GM18868 (cell line): ENCODE data around the gene FNTB.

Experiments
- ATAC-seq: cut with Tn5 transposase; IDR thresholded peaks from one replicate; pipeline ENCODE4 v1.9.1; 2021; ENCODE audit warnings: mild to moderate bottlenecking, moderate library complexity; ENCODE audit not compliant: unreplicated experiment

FNTB gene

DNA sequence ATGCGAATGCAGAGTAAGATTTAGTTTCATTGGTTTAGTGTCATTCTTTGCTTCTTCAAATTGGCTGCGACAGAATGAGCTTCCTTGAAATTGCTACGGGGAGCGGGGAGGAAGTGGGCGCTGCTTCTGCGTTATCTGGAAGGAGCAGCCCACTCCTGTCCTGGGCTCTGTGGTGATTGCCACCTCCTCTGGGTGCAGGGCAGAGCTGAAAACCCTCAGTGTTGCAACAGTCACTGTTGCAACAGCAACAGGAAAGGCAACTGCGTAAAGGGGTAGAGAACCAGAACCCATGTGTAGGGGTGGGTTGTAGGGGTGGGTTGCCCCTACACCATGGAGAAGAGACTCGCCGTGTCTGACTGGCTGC, 57.9 kb downstream of the FNTB start:
- no peak for ATAC-seq

DNA sequence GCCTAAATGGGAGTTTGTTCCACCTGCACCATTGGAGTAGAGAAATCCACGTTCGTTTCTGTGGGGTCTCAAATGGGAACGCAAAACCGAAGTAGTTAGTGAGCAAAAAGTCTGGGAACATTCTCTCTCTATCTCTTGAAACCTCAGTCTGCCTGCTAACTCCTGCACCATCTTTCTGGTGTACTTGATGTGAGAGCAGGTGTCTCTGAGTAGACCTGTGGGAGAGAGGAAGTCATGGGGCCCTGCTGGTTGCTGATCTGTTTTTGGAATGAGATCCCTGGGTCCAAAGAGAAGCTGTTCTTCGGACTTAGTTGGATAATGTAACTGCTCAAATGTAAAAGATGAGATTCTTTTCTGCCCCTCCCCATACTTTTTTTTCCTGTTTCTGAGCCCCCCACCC, 58.3 kb downstream of the FNTB start:
- ATAC-seq, result no peak

DNA sequence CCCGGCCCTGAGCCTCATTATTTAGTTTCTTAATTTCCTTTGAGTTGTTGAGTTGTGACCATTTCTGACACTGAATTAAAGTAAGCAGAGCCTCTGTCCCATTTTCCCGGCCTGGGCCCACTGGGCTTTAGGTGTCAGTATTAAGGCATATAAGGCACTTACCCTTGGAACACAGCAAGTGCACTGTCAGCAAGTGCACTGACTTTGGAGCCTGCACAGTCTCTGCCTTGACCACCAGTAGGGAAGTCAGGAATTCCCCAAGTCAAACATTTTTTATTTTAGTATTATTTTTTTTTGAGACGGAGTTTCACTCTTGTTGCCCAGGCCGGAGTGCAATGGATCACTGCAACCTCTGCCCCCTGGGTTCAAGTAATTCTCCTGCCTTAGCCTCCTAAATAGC, 59.0 kb downstream of the FNTB start:
- no peak for ATAC-seq

DNA sequence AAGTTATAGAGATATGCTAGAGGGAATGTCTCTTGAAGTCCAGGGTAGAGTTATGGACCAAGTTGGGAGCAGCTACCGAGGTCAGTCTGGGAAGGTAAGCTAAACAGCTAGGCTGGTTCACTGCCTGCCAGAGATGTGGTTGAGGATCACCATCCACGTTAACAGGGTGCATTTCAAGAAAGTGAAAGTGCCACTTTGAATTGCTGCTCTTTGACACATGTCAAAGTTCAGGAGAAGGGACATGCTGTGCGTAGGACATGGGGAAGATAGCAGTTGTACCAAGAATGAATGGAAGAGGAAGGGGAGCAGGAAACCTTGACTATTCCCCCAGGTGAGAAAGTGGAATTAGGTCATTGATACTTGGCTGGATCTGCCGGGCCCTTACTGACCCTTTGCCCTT, 66.1 kb downstream of the FNTB start:
- ATAC-seq, result no peak

DNA sequence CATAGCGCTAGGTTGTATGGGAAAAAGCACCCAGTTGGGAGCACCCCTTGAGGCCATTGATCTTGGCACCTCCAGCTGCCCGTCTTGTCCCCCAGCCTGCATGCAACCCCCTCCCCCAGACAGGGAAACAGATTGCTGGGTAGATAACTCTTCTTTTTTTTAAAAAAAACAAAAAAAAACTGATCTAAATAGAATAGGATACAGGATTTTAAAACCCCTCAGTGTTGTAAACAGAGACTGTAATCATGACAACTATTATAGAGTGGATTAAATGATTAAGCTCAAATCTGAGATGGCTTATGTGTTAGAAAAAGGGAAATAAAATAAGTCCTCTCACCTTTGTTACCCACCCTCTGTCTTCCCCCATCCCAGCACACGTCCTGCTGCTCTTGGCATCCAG, 66.8 kb downstream of the FNTB start:
- ATAC-seq, result no peak

DNA sequence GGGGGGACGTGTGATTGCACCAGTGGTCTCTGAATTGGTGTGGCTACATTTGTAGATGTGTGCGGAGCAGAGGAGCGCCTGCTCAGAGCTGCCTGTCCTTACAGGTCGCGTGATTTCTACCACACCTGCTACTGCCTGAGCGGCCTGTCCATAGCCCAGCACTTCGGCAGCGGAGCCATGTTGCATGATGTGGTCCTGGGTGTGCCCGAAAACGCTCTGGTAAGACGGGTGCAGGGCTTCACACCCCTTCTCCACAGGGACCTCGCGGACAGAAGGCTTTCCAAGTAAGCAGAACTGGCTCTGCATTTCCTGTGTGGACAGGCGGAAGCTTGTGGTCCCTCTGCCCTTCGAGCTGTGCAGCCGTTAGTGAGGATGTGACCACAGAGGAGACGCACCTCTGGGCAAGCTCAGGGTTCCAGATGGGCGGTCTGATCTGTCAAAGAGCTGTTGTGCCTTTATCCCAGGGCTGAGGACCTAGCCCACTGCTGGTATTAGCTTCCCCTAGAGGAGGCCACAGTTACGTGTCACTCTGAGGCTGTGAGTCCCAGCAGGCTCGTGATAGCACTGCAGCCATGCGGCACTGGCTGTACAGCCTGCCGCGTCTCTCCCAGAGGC, 67.9 kb downstream of the FNTB start:
- ATAC-seq, result no peak

DNA sequence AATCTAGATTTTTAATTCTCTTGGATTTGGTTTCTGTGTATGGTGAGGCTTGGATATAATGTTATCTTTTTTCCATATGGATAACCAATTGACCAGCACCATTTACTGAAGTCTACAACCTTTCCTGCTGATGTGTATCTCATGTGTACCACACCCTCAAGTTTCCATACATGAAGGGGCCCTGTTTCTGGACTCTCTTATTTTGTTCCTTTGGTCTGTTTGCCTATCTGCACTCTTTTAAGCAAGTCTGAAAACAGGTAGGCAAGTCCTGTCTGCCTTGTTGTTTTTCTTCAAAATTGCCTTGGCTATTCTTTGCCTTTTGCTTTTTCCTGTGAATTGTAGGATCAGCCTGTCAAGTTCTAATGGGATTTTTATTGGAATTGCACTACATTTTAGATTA, 71.0 kb downstream of the FNTB start:
- no peak for ATAC-seq

DNA sequence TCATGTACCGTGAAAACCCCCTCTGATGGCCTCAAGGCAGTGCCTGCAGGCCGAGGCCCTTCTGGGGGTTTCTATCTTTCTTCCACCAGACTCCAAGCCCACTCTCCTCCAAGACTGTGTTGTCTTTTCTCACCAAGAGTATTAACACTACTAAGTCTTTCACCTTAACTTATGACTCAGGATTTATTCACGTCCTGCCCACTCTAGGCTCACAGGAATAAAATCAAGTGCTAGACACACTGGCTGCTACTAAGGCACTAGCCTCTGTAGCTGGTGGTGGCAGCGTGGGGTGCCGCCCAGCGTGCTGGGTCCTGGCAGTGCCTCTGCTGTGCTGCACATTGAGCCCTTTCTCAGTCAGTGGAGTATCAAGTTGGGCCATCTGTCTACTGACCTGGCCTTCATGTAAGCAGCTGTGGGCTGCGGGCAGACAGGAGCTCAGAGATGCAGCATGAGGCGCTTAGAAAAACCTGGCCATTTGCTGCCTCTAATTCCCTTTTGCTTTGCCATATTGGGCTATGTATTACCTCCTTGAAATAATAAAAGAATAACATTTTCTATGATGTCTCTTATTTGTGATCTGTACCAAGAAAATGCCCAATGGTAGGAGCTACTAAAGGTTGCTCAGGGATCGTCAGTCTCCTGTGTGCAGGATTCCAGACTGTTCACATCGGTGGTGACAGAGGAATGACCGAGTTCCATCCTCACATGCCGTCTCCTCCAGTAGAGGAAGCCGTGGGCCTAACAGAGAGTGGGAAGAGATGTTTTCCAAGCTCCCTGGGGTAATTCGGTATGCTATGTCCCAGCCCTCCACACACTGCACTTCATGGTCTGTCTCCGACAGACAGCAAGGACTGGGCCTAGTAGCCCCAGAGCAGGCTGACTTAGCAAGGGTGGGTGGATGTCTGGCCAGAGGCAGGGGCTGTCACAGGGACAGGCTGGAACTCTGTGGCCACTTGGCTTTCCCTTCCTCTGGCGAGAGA, 75.7 kb downstream of the FNTB start:
- ATAC-seq, result no peak

DNA sequence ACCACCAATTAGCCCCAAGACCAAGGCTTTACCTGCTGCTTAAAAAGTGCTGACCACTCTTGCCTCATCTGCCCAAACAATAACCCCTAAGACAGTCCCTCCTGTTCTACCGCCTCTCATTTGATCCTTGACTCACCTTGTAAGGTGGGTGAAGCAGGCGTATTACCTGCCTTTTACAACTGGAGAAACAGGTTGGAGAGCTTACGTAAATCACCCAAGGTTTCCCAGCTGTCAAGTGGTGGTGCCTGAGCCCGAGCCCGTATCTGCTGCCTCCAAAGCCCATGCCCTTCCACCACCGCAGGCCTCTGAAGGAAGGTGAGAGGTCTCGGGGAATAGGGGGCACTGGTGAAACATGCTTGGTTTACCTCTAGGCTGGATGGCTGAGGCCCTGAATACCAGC, 79.0 kb downstream of the FNTB start:
- ATAC-seq, result no peak

DNA sequence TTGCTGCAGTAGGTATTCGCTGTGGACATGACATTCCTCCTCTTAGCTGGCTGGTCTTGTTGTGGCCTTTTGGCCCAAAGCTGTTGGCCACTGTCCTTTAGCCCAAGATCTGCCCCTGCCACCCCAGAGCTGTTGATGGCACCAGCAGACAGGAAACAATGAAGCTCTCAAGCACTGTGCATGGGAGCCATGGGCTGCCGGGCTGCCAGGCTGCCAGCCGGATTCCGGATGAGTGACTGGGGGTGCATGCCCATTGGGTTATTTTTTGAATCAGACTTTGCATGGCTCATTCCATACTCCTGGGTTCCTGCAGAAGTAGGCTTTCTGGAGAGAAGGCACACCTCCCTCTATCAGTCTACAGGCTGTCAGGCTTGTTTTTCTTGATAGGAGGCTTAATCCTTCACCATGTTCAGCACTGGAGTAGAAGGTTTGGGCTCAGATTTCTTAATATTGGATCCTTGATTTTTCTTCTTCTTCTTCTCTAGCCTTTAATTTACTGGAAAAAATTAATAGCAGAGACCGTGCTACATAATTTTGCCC, 83.2 kb downstream of the FNTB start:
- ATAC-seq, result no peak

DNA sequence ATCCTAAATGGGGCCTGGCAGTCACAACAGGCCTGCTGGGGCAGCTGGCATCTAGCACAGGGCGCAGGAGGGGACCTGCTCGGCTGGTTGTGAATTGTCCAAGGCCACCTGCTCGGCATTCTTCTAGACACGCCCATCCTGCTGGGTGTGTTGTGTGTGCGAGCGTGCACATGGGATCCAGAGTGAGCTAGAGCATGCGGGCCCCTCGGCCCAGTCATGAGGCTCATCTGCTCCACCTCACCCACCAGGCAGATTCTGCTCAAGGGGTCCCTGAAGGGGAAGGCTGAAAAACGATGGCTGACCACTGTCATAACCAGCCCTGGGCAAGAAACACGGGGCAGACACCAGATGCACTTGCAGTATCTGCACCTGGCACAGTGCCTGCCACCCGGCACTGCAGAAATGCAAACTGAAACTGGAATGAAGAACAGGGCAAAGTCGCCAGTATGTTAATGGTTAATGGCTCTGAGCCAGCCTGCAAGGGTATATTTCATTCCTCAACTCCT, 83.8 kb downstream of the FNTB start:
- no peak for ATAC-seq

DNA sequence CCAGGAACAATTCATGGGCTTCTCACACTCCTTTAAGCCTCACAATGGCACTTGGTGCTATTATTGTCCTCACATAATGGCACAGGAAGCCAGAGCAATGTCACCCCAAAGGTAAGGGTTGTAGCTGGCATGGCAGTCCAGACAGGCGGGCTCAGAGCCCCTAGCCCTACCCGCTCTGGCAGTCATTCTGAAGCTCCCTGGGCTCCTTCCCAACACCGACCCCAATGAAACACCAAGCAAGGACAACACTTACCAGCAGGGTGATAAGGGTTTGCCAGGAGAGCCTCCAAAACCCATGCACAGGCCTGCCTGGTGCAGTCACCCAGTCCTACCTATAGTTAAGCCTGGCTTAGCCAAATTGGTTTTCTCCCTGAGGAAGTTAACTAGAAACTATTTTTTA, 84.8 kb downstream of the FNTB start:
- no peak for ATAC-seq

DNA sequence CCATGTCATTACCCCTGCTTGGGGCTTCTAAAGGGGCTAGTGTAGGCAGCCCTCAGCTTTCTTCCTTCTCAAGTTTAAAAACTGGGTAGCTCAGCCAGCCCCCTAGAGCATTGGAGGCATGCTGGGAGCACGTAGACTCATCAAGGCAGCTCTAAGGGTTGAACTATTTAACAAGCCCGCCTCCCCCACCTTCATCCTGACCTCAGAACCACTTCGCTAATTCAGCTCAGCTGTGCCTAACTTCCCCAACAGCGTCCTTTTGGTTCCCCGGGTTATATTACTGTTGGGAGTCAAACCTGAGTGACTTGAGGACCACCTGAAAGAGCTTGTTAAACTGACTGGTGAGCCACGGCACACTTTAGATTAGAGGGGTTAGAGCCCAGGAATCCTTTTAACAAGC, 85.6 kb downstream of the FNTB start:
- no peak for ATAC-seq

DNA sequence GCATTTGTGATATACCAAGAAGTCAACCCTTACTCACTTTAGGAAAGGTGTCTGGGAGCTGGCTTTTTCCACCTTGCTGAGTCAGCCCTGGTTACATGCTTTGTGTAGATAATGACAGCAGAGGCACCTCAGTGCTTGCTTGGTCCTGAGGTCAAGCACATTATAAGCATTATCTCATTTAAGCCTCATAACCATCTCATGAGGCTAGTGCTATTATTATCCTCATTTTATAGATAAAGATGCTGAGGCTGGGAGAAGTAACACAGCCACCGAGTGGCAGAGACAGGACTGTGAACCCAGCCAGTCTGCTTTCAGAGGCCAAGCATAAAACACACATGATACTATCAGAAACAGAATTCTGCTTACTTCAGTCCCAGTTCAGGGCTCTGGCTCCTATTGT, 86.2 kb downstream of the FNTB start:
- no peak for ATAC-seq

DNA sequence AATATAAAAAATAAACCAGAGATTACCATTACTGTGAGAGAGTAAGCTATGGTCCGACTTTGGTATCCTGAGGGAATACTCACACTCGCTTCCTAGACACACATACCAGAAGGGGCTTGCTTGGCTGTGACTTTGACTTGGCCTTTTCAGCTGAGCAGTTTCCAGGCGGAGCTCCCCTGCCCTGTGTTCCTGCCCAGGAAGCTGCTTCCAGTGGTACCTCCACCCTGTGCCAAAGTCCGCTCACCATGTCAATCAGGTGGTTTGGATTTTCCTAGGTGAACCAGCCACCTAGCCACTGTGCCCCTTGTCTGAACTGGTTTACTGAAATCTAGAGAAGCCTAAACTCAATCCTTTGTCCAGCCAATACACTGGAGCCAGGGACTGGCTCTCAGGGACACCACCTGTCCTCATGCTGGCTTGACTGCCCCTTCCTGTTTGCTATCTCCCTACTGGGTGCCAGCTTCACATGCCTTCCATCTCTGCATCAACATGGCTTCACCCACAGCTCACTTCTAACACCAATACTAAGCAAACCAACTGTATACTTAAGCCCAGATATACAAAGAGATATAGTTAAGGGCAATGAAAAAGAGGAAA, 87.0 kb downstream of the FNTB start:
- ATAC-seq, result no peak

DNA sequence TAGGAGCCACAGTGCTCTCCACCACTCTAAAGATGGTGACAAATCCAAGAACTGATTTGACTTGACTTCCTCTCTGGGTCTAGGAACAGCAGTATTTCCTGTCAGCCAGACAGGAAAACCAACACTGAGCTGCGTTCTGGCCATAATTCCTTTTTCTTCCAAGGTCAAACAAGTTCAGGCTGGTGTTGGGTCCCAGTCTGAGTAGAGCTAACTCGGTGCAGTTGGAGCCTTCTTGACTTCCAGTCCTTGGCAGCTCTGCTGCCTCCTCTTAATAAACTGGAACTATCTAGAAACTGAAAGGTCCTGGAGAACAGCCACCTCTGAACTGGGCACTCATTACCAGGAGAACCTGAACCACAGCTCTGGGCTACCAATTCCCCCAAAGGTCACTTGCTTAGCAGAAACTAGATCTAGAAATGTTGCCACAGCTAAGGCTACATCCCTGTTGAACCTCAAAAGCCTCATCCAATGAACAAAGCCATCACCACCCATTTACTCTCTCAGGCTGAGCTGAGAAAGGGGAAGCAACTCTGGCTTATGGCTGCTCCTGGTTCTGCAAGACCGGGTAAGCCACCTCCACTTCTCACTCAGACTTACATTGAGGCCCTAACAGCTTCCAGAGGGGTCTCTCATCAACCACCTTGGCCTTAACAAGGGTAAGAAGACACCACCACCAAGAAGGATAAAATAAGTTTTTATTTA, 87.9 kb downstream of the FNTB start:
- ATAC-seq, result no peak

DNA sequence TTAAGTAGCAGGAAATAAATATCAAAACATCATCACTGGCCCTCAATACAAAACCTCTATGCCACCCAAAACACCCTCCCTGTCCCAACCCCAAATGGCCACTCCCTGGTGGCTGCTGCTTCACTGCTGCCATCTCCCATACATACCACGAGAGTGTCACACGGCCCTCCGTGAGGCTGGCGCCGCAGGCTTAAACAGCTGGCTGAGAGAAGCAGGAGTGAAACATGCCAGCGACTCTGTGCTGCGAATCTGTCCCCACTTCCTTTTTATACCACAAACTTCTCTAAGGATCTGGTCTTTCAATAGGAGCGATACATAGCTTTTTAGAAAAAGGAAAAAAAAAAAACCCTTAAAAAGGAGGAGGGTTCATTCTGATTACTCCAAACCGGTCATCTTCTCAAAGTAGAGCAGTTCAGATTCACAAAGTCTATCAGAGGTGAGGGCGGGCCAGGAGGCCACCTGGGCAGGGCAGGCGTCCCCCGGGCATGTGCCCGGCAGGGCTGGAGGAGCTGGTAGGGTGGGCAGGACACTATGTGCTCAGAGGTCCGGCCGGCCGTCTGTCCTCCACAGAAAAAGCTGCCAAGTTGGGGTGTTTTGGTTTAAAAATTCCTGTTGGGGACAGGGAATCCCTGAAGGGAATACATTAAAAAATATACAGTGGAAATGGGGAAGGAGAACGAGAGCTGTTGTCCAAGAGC, 89.1 kb downstream of the FNTB start:
- no peak for ATAC-seq

DNA sequence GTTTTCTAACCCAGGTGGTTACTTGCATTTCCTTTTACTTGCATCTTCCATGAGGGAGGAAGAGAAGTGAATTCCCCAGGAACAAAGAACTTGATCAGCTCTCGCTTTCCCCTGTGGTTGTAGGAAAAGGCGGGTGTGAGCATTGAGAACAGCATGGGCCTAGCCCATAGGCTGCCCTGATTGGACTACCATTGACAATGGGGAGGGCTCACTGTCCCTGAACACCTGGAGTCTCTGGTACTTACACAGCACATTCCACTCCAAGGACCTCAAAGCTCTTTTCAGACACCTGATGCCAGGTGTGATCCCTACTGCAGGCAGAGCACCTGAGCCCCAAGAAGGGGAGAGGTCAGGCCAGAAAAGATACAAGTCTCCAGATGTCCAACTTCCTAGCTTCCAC, 90.6 kb downstream of the FNTB start:
- ATAC-seq, result no peak

DNA sequence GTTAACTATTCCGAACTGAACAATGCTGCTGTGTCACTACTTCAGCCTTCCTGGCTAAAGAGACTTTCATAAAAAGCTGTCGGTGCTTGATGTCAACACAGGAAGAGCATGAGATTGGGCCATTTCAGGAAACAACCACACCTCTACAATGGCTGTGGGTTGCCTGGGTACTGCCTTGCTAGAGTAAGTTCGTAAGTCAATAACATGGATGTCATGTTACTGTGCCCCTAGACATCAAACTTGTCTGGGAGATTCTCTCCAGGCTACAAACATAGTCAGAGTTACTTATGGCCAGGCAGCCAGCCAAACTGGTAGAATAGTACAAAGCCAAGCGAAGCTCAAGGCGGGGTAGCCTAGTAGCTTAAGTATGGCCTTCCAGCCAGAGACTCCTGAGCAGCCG, 92.5 kb downstream of the FNTB start:
- ATAC-seq, result no peak

DNA sequence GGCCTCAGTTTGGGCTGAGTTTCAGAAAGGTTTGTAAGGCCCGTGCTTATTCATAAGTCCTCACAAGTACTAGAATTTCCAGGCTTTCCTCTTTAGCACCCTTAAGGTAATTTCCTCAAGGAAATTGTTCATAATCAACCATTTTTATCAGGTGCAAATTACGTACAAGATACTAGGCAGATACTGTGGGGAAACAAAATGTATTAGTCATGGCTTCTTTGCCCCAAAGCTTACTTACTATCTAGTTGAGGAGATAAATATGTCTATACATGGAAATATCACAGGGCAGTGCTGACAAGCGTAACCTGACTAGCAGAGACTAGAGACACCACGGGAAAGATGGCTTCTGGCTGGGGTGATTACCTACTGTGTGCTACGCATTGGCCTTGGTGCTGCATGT, 93.1 kb downstream of the FNTB start:
- no peak for ATAC-seq
